H1 (cell line): ENCODE results near the gene CKS1B. TPM values are rescaled to one million over a fixed set of nuclear protein-coding genes. Genes with fewer than 3 reads are reported as not detected.
A peak's percentile ranks its signal among the peaks of the same experiment; 100 is the strongest.

ENCODE experiments used
- CBX5 ChIP-seq: fragments of 300-800, 300-1000 bp; sonication (generic); IDR thresholded peaks from 2 replicates; pipeline ENCODE4 v1.7.1; 2016; ENCODE audit warnings: antibody characterized with exemption, low read length, low read depth
- CREB1 ChIP-seq: IDR thresholded peaks from 2 replicates; pipeline ENCODE4 v1.6.1; 2012; ENCODE audit warnings: inconsistent platforms
- JUN ChIP-seq: IDR thresholded peaks from 2 replicates; pipeline ENCODE4 v1.6.1; 2011; ENCODE audit warnings: low read depth, mild to moderate bottlenecking, improper control_type of control experiment, low read length
- KDM4A ChIP-seq: IDR thresholded peaks from one replicate; pipeline ENCODE4 v1.7.1; 2012; ENCODE audit warnings: low read depth, mild to moderate bottlenecking, moderate library complexity, low read length, inconsistent platforms; ENCODE audit not compliant: severe bottlenecking
- PHF8 ChIP-seq: fragments of 200-600 bp; sonication (generic); conservative IDR thresholded peaks from 2 replicates; pipeline ENCODE4 v1.7.1; 2012; ENCODE audit warnings: low read depth, mild to moderate bottlenecking, inconsistent platforms, low read length, moderate library complexity
- POLR2AphosphoS5 ChIP-seq: IDR thresholded peaks from 2 replicates; pipeline ENCODE4 v1.6.1; 2011; ENCODE audit warnings: low read depth, low read length
- SAP30 ChIP-seq: fragments of 300-600 bp; sonication (generic); IDR thresholded peaks from 2 replicates; pipeline ENCODE4 v1.7.1; 2012; ENCODE audit warnings: low read length, moderate library complexity, mild to moderate bottlenecking, inconsistent platforms; ENCODE audit not compliant: insufficient read depth, insufficient replicate concordance
- SP1 ChIP-seq: IDR thresholded peaks from 2 replicates; pipeline ENCODE4 v1.6.1; 2011; ENCODE audit warnings: low read depth, low read length
- SP4 ChIP-seq: IDR thresholded peaks from 2 replicates; pipeline ENCODE4 v1.6.1; 2012; ENCODE audit warnings: low read length, inconsistent platforms
- TBP ChIP-seq: IDR thresholded peaks from 2 replicates; pipeline ENCODE4 v1.6.1; 2011; ENCODE audit warnings: low read depth, low read length, improper control_type of control experiment
- polyA plus RNA-seq, 7 experiments: library from polyadenylated mRNA; depleted of rRNA in 3 of 7; stranded (reverse) in 5 of 7; unstranded in 2 of 7; fragments of >200 nt in 5 of 7; fragments of 200-250 nt in 2 of 7; gene quantifications; 1 replicate in 5 of 7; 2 replicates in 1 of 7; 4 replicates in 1 of 7; pipeline versions ENCODE4 v1.2.1 to v1.2.3, GENCODE V29; 2011 to 2013; ENCODE audit warnings: missing spikeins in 2 of 7, mixed read lengths in 2 of 7
- total RNA-seq: library from RNA; stranded (reverse); fragmentation: NEBNext Ultra II Directional; extraction: Animal tissue kit (Norgen Biotek cat#: 25700); gene quantifications from 2 replicates; pipeline ENCODE4 v1.2.1, GENCODE V29; 2021
- TF ChIP-seq, protein P1 (sequence below): IDR thresholded peaks from 2 replicates; pipeline ENCODE4 v1.6.1; 2012; ENCODE audit warnings: low read length, inconsistent platforms
- TF ChIP-seq, protein P2 (sequence below): IDR thresholded peaks from 2 replicates; pipeline ENCODE4 v1.6.1; 2012; ENCODE audit warnings: inconsistent platforms
- TF ChIP-seq, protein P3 (sequence below): IDR thresholded peaks from 2 replicates; pipeline ENCODE4 v1.6.1; 2011; ENCODE audit warnings: low read length, improper control_type of control experiment

Gene CKS1B
- total and polyA plus RNA-seq, 2 of the 8 experiments (the other 6 are each of a cell fraction or from before 2014, with no cell fraction given) = 294 to 1,025 TPM

- TF ChIP-seq, protein P1, sequence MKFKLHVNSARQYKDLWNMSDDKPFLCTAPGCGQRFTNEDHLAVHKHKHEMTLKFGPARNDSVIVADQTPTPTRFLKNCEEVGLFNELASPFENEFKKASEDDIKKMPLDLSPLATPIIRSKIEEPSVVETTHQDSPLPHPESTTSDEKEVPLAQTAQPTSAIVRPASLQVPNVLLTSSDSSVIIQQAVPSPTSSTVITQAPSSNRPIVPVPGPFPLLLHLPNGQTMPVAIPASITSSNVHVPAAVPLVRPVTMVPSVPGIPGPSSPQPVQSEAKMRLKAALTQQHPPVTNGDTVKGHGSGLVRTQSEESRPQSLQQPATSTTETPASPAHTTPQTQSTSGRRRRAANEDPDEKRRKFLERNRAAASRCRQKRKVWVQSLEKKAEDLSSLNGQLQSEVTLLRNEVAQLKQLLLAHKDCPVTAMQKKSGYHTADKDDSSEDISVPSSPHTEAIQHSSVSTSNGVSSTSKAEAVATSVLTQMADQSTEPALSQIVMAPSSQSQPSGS = no peak; the same call in 1 of the 2 replicates
- TF ChIP-seq SP1 = peak; percentile 87
- TF ChIP-seq, protein P2, sequence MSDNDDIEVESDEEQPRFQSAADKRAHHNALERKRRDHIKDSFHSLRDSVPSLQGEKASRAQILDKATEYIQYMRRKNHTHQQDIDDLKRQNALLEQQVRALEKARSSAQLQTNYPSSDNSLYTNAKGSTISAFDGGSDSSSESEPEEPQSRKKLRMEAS = no peak
- TF ChIP-seq TBP = peak; percentile 65; the same call in 1 of the 2 replicates
- TF ChIP-seq JUN = no peak
- TF ChIP-seq, protein P3, sequence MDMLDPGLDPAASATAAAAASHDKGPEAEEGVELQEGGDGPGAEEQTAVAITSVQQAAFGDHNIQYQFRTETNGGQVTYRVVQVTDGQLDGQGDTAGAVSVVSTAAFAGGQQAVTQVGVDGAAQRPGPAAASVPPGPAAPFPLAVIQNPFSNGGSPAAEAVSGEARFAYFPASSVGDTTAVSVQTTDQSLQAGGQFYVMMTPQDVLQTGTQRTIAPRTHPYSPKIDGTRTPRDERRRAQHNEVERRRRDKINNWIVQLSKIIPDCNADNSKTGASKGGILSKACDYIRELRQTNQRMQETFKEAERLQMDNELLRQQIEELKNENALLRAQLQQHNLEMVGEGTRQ = peak; percentile 74
- TF ChIP-seq CREB1 = no peak
- peak; percentile 52 for TF ChIP-seq KDM4A
- no peak; the same call in 1 of the 2 replicates for TF ChIP-seq POLR2AphosphoS5
- peak; percentile 33; the same call in 1 of the 2 replicates for TF ChIP-seq PHF8
- TF ChIP-seq SAP30 = peak; percentile 17
- TF ChIP-seq SP4 = peak; percentile 88; the same call in 1 of the 2 replicates
- TF ChIP-seq CBX5 = no peak
- TF ChIP-seq, all 59 proteins: peak for 12
Observed at GRCh38 chr1:154955718-154956543, 18.6 kb upstream of the CKS1B start, which contains the start of gene PBXIP1 (continued).
